ENCODE results near the gene KRTAP10-1. TPM values are rescaled to one million over a fixed set of nuclear protein-coding genes. Genes with fewer than 3 reads are reported as not detected.
"Not testable (repeated sequence)": the region's sequence is repeated elsewhere in the genome, so short reads cannot be mapped to it uniquely, and the experiment has no call there.

KRTAP10-1 gene
- total RNA-seq, 2 donors from 2014 or later = not detected

DNA sequence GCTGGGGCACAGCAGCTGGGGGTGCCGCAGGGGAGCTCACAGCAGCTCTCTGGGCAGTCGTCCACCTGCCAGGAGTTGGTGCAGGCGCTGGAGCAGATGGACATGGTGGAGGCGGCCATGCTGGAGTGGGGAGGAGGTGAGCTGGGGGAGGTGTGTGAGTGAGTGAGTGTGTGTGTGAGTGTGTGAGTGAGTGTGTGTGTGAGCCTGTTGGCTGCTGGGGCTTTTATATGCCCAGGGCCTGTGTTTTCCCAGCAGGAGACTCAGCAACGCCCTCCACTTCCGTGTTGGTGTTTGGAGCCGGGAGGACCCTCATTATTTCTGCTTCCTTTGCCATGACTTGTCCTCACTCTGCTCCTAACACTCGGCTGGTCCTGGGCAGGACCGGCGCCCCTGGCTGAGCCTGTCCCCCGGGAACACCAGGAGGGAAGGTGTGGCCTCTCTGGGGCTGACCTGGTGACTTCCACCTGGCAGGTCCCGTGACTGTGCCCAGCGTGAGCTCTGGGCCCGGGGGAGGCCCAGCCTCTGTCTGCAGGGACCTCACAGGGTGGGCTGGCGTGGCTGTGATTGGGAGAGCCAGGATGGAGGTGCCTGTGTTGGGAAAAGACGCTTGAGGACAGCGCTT is 11.5 kb upstream of the KRTAP10-1 start, which contains the start of gene KRTAP10-2:
Gene KRTAP10-2, minus strand, starts transcription at position 166 of the 622 bp plus-strand sequence. Its CDS starts 47 bp downstream, at position 119.
- intact Hi-C loops (cut with DNase I, micrococcal nuclease) = no loop called here
- ATAC-seq (peak; percentile 60), DNase-seq (peak in 1 of 2 donors; percentile 12)

DNA sequence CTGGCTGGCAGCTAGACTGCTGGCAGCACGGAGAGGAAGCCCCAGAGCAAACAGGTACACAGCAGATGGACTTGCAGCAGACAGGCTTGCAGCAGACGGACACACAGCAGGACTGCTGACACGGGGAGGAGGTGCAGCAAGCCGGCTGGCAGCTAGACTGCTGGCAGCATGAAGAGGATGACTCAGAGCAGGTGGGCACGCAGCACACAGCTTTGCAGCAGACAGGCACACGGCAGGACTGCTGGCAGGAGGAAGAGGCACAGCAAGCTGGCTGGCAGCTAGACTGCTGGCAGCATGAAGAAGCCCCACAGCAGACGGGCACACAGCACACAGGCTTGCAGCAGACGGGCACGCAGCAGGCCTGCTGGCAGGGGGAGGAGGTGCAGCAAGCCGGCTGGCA is 10.8 kb upstream of the KRTAP10-1 start:
- no peak for ATAC-seq
- DNase-seq = no peak
- intact Hi-C loops (cut with DNase I, micrococcal nuclease) = no loop called here

DNA sequence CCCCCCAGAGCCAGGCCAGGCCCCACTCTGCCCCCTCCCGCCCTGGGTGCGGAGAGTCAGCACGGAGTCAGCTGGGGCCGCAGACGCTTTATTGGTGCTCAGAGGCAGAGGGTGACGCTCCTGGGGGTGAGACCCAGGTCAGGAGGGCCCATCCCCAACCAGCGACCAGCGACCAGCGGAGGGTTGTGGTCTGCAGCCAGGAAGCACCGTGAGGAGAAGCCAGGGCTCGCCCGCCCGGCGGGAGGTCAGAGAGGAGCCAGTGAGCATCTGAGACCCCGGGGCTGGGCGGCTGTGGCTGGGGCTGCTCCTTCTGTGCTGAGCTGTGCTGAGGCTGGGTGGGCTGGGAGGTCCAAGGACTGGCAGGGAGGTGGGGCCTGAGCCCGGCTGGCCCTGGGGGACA is 10.3 kb upstream of the KRTAP10-1 start:
- ATAC-seq; intact Hi-C loops (cut with DNase I, micrococcal nuclease); DNase-seq: not testable (repeated sequence)

DNA sequence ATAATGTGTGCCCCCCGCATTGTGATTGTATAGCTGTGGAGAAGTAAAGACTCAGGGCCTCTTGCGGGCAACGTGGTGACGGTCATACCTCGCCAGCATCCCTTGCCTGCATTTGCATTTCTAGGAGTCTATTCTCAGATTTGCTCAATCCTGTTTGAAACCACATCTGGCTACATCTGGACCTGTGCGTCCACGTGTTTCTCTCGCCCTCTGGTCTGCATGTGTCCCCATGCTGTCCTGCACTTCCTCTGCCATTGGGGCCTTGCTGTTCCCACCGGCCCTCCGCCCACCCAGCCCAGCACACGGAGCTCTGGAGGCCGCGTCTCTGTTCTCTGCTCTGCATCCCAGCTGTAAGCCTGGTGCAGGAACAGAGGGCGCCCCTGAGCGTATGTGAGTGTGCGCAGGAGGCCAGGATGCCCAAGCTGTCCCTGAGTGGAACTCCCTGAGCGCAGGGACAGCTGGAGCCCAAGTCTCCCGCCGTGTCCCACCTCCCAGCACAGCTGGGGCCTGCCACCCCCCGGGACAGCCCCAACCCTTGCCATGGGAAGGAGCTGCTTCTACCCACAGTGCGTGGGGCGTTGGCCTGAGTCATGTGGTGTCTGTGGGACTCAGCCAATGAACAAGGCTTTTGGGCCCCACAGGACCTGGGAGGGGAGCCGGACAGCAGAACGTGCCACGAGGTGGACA is 9.7 kb upstream of the KRTAP10-1 start:
- intact Hi-C loops (cut with DNase I, micrococcal nuclease) = no loop called here
- DNase-seq (no peak), ATAC-seq (no peak)

DNA sequence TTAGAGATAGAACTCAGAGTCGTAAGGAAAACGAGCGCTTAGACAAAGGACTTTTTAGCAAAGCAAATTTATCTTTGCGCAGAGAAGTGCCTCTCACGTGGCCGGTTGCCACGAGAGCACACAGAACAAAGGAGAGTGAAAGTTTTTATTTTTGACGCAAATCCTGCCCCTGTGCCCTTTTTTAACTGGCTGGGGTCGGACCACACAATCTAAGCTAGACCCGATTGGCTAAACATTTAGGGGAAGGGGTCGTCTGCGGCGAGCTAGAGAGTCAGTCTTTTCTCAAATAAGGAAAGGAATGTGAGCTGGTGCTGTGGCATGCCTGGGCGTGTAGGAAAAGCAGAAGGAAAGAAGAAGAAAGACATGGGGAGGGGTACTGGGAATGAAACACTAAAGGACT is 8.9 kb upstream of the KRTAP10-1 start:
- ATAC-seq (no peak), DNase-seq (no peak)
- intact Hi-C loops (cut with DNase I, micrococcal nuclease) = no loop called here

DNA sequence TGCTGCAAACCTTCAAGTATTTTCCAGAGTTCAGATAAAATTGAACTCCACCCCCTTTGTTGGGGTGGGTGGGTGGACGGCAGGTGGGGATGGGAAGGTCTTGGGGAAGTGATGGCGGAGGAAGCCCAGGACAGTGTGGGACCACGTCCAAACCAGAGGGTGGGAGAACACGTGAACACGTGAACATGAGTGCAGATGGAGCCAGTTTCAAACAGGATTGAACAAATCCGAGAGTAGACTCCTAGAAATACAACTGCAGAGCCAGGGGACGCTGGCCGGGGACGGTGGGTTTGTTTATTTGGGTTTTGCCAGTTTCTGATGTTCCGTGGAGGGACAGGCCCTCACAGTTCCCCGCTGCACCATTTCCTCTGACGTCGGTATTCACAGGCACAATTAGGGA is 8.4 kb upstream of the KRTAP10-1 start:
- ATAC-seq (no peak), DNase-seq (no peak)
- intact Hi-C loops (cut with DNase I, micrococcal nuclease) = no loop called here

DNA sequence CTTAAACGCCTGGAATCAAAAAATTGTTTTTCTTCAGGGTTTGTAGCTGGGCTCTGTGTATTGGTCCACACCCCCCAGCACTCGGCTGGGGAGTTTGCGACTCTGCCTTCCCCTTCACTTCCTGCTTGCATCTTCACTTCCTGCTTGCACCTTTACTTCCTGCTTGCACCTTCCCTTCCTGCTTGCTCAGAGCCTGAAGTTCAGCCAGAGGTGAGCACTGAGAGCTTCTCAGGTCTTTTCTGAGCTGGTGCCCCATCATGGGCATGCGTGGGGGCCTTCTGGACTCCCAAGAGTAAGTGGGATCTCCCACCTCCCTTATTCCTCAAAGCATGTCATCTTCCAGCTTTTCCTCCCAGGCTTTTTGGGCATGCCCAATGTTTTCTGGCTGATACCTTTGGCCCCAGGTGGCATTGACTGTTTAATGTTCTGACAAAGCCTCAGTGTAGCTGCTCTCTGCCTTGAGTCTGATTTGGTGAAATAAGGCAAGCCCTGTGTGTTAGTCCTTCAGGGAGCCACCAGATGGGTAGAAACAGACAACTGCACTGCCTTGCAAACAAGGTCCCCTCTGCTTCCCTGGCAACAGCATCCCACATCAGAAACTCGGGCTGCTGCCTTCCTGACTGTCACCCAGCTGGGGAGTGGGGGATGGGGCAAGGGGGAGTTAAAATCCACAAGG is 7.8 kb upstream of the KRTAP10-1 start:
- intact Hi-C loops (cut with DNase I, micrococcal nuclease) = no loop called here
- ATAC-seq = peak; percentile 74
- no peak for DNase-seq

DNA sequence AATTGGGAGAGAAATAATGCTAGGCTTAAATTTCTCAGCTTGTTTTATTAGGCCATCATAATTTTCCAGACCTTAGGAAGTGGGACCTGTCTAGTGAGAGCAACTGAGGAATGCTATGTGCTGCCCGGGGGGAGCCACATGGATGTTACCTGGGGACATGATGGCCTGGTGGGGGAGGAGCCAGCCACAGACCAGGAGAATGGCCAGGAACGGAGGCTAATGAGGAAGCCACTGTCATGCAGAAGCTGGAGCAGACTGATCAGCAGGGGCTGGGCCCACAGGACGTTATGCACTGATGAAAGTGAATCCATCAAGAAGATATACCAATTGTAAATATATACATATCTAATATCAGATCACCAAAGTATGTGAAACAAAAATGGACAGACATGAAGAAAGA is 4.6 kb upstream of the KRTAP10-1 start:
- intact Hi-C loops (cut with DNase I, micrococcal nuclease) = no loop called here
- ATAC-seq = no peak
- DNase-seq = no peak

DNA sequence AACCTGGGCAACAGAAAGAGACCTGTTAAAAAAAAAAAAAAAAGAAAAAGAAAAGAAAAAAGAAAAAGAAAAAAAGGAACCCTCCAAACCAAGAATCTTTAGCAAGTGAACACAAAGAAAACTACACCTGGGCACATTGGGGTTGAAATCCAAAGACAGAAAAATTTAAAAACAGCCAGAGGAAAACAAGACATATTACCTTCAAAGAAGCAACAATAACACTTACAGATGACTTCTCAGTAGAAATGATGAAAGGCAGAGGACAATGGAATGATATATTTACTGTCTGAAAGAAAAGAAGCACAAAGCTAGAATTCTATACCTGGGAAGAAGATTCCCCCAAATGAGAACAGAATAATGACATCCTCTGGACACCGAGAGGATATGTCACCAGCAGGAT is 2.7 kb upstream of the KRTAP10-1 start:
- ATAC-seq (no peak), DNase-seq (no peak)
- intact Hi-C loops (cut with DNase I, micrococcal nuclease) = no loop called here

DNA sequence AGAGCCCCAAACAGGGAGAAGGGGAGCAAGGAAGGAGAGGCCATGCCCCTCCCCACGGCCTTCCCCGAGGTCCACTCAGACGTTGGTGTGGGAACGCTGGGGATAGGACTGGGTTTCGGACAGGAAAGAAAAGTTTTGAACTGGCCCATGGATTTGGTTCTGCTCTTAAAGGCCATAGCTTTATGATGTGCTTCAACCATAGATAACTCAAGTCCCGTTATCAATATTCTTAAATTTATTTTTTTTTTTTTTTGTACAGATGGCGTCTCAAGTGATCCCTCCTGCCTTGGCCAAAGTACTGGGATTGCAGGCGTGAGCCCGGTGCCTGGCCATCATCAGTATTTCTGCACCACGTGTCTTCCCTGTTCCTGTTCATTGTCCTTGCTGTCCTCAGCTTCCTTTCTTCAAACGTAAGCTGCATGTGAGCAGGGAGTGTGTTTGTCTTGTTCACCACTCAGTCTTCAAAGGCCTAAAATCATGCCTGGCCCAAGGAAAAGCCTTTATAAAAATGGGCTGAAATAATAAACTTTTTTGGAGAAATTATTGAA is 820 bp upstream of the KRTAP10-1 start:
- ATAC-seq (no peak), DNase-seq (no peak)
- intact Hi-C loops (cut with DNase I, micrococcal nuclease) = no loop called here

DNA sequence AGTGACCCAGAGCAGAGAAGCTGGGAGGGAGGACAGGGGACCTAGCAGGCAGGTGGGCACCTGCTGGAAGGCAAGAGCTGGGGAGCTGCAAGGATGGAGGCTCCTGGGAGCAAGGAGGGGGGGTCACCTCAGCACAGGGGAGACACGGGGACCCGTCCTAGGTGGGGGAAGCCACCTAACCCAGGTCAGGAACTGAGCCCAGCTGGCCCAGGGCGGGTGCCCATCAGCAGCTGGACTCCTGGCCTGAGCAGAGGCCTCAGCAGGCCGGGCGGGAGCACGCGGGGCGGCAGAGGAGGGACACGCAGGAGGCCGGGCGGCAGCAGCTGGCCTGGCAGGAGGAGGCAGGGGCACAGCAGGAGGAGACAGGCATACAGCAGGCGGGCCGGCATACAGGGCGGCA is 949 bp downstream of the KRTAP10-1 start:
- ATAC-seq = no peak
- intact Hi-C loops (cut with DNase I, micrococcal nuclease) = no loop called here

DNA sequence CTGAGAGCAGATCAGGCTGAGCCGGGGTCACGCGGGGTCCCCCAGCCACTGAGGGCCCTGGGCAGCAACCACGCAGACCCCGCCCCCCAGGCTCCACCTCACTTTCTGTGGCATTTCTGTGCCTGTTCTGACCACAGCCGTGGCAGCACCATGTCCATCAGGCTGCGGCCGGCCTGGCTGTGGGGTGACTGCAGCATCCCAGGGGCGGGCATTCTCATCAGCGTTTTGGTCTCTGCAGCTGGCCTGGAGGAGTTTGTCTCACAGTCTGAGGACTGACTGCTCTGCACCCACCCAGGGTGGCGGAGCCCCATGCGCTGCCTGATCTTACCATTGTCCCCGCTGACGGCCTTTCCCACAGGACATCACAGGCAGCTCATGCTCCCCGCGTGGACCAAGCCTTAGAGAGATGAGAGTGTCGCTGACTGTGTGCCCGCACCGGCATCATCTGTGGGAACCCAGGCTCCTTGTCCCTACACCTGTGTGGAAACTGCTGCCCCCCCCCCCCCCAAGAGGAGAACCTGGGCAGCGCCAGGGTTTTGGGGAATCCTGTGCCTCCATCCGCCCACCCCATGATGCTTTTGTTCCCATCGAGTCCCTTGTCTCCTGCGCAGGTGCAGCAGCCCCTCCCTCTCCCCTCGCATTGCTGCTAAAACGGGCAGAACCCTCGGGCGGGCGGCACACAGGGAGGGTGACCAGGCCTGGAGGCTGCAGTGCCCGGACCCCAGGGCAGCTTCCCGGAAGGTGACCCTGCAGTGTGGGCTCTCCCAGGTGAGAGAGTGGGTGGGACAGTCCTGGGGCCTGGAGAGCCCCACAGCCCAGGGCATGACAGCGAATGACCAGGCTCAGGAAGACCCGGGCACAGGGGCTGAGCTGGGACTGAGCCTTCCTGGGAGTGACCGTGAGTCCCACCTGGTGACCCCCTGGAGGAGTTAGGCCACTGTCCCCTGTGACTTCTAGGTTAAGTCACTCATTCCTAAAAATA is 1.8 kb downstream of the KRTAP10-1 start:
- intact Hi-C loops (cut with DNase I, micrococcal nuclease) = no loop called here
- ATAC-seq (no peak), DNase-seq (no peak)

More for the DNA sequence above, 949 bp downstream of the KRTAP10-1 start:
- no peak for DNase-seq

DNA sequence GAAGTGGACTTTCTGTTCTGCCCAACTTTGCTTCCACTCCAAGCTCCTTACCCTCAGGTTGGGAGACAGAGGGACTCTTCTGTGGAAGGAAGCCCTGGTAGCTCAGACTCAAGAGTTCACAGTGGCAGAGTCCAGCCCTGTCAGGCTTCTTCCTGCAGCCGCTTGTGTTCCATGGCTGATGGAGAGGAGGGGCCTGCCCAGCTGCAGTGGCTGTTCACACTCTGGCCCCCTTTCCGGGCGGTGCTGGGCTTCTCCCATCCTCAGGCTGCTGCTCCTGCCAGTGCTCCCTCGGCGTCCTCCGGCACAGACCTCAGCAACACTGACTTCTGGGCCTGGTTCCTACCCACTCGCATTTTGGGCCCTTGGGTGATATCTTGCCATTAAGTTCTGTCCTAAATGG is 4.0 kb downstream of the KRTAP10-1 start:
- intact Hi-C loops (cut with DNase I, micrococcal nuclease) = no loop called here
- ATAC-seq (no peak), DNase-seq (peak in 1 of 2 donors; percentile 19)

DNA sequence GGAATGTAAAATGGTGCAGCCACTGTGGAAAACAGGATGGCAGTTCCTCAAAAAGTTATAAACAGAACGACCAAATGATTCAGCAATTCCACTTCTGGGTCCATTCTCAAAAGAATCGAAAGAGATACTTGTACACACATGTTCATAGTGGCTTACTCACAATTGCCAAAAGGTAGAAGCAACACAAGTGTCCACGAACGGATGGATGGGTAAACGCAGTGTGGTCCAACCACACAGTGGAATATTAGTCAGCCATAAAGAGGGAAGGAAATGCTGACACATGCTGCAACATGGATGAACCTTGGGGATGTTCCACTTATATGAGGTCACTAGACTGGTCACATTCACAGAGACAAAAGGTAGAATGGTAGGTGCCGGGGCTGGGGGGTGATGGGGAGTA is 5.3 kb downstream of the KRTAP10-1 start:
- DNase-seq = no peak
- ATAC-seq = no peak
- intact Hi-C loops (cut with DNase I, micrococcal nuclease) = no loop called here

DNA sequence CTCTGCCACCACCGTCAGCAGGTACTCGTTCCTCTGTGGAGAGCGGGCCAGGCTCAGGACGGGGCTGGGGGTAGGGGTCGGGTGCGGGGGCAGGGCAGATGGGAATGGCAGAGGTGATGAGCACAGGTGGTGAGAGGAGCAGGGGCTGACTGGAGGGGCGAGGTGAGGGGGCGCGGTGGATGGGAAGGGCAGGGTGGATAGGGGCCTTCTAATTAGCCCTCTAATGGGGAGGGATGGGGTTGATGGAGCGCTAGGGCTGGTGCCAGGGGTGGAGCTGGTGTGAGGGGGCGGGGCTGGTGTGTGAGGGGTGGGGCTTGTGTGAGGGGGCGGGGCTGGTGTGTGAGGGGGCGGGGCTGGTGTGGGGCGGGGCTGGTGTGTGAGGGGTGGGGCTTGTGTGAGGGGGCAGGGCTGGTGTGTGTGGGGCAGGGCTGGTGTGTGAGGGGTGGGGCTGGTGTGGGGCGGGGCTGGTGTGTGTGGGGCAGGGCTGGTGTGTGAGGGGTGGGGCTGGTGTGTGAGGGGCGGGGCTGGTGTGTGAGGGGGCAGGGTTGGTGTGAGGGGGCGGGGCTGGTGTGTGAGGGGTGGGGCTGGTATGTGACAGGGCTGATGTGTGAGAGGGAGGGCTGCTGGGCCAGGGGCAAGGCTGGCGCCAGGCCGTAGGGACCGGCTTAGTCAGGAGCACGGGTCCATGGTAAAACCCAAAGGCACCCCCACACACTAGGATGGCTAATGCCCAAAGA is 5.9 kb downstream of the KRTAP10-1 start:
- no peak for ATAC-seq
- intact Hi-C loops (cut with DNase I, micrococcal nuclease) = no loop called here
- no peak for DNase-seq

DNA sequence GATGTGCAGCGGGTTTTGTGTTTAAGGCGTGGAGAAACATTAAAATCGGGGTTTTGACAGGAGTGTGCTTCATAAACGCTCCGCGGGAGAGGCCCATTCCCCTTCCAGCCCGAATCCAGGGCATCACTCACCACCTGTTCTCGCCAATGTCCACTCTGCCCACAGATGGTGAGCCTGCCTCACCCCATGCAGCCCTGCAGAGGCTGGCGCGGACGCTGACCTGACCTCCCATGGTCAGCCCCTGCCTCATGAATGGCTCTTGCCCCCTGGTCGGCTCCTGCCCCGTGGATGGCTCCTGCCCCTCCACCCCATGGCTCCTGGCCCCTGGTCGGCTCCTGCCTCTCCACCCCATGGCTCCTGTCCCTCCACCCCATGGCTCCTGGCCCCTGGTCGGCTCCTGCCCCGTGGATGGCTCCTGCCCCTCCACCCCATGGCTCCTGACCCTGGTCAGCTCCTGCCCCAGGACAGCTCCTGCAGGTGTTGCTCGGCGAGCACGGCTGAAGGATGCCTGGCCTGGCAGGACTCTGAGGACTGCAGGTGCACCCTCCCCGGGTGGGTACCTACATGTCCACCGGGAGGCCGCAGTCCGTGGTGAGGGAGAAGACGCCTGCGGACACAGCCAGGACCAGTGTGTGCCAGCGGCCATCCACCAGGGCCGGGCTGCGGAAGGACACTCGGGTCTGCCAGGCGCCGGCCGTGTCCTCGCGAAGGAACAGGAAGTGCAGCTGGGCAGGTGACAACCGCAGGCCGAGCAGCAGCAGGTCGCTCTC is 6.7 kb downstream of the KRTAP10-1 start:
- intact Hi-C loops (cut with DNase I, micrococcal nuclease) = no loop called here
- DNase-seq = no peak
- no peak for ATAC-seq

DNA sequence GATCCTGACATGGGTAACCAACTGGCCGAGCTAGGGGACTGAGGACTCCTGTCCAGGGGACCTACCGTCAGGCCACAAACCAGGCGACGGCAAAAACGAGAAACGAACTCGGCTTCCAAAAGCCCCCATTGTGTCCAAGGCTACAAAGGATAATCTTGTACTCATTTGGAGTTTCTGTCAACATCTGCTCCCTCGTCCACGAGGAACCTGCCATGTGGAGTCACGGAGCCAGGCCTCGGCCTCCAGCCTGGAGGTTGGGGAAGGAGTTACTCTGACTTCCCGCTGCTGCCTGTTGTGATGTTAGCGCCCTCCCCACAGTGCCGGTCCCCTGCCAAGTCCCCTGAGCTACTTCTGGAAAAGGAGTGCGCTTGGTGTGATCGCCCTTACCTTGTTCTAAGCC is 7.3 kb downstream of the KRTAP10-1 start:
- ATAC-seq = no peak
- no peak for DNase-seq
- intact Hi-C loops (cut with DNase I, micrococcal nuclease) = no loop called here
